Measurements from ENCODE around the gene CCDC192. TPM values are rescaled to one million over a fixed set of nuclear protein-coding genes. Genes with fewer than 3 reads are reported as not detected.
"Not testable (repeated sequence)": the region's sequence is repeated elsewhere in the genome, so short reads cannot be mapped to it uniquely, and the experiment has no call there.

Gene CCDC192
- total RNA-seq, 1 donor from 2014 or later = not detected

GRCh38 chr5:127766676-127767335 is 63.6 kb downstream of the CCDC192 start:
- no peak for DNase-seq

DNA sequence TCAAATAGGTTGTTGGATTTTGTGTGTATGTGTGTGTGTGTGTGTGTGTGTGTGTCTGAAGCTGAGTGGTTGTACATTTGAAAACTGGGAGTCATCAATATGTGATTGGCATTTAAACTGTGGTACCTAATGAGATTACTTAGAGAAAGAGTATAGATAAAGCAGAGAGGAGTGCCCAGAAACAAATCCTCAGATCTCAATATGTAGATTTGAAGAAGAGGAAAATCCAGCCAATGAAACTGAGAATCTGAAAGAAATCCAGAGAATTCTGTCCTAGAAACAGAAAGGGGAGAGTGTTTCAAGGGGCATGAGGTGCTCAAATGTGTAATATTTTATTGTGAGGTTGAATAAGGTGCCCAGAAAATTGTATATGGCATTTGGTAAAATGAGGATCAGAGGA is 66.2 kb downstream of the CCDC192 start:
- no peak for DNase-seq

DNA sequence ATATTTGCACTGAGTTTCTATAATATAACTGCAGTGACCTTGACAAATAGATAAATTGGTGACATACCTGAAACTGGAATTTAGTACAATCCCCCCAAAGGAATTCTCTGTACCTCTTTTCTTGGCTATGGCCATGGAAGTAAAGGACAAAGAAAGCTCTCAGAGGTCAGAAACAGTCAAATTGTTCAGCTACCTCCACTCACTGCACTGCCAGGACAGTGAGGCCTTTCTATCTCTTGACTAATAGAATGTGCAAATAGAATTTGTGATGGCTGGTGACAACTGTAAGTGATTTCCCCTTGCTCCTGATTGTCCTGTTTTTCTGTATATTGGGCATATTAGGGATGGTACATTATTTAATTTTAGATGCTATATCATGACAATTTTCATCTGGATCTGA is 67.1 kb downstream of the CCDC192 start:
- no peak for DNase-seq

- DNase-seq = no peak
These were observed 69.3 kb downstream of the CCDC192 start for GRCh38 chr5:127772531-127772930.

DNA sequence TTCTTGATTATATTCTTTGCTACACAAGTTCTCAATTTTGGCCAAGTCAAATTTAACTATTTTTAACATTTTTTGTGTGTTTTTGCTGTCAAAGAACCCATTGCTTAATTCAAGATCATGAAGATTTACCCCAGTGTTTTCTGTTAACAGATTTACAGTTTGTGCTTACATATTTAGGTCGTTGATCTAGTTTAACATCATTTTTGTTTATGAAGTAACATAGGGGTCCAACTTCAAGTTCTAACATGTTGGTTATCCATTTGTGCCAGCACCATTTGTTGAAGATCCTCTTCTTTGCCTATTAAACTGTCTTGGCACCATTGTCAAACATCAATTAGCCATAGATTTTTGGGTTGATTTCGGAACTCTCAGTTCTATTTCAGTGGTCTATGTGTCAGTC is 71.0 kb downstream of the CCDC192 start:
- DNase-seq = no peak

- no peak for DNase-seq
These were observed 73.3 kb downstream of the CCDC192 start for GRCh38 chr5:127776477-127776876.

- DNase-seq = no peak
These were observed 74.8 kb downstream of the CCDC192 start for GRCh38 chr5:127777957-127778356.

- DNase-seq = not testable (repeated sequence)
These were observed 79.3 kb downstream of the CCDC192 start for GRCh38 chr5:127782450-127782849.

- DNase-seq = no peak
These were observed 82.1 kb downstream of the CCDC192 start for GRCh38 chr5:127785098-127785927.

- no peak for DNase-seq
These were observed 88.2 kb downstream of the CCDC192 start for GRCh38 chr5:127791439-127791838.

DNA sequence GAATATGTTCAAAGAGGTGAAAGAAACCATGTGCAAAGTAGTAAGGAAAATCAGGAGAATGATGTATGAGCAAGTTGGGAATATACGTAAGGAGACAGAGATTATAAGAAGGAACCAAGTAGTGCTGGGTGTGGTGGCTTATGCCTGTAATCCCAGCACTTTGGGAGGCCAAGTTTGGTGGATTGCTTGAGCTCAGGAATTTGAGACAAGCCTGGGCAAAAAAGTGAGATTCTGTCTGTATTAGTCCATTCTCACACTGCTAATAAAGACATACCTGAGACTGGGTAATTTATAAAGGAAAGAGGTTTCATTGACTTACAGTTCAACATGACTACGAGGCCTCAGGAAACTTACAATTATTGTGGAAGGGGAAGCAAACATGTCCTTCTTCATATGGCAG is 88.7 kb downstream of the CCDC192 start:
- DNase-seq = not testable (repeated sequence)

DNA sequence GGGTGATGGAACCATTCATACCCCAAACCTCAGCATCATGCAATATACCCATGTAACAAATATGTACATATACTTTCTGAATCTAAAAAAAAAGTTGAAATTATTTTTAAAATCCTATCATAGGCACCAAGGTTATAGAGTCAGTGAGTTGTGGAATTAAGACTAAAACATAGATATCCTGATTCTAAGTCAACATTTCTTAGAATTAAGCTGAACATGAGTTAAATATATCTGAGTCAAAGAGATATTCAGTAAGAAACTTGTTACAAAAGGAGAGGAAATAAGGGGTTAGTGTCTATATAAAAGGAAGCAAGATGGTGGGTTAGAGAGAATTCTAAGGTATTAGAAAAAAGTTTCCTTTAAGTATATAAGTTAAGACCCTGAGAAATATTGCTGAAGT is 89.9 kb downstream of the CCDC192 start:
- no peak for DNase-seq

GRCh38 chr5:127793879-127794278 is 90.7 kb downstream of the CCDC192 start:
- DNase-seq = no peak

DNA sequence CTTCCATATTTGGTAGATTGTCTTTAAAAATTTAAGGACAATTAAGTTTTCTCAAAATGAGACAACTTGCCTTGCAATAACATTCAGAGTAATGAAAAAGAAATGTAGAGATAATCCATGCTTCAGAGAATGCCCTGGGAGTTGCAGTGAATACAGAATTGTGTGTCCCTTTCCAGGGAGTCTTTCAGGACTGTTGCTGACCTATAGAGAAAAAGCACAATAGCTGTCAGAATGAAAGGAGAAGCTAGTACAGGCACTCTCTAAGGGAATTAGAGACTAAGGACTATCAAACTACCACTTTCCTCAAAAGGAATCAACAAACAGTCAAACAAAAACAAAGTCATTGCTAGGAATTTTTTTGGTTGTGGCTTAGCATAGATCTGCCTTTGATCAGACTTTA is 93.0 kb downstream of the CCDC192 start:
- no peak for DNase-seq

GRCh38 chr5:127799293-127799905 is 96.2 kb downstream of the CCDC192 start:
- DNase-seq = no peak

GRCh38 chr5:127801751-127802476 is 98.7 kb downstream of the CCDC192 start:
- no peak for DNase-seq

DNA sequence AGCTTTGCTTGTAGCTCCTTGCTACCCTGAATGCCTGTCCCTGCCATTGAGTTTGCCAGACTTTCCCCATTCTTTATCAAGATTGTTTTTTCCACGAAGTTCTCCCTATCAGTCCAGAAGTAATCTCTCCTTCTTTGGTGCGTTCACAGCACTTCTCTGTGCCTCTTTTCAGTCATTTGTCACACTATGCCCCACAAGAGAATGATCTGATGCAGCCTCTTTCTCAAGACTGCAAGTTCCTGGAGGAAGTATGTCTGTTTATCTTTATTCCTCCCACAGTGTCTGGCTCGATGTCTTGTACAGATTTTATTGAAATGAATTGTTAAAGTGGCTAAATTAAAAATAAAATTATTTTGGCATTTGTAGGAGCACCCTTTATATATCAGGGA is 99.3 kb downstream of the CCDC192 start:
- no peak for DNase-seq

- DNase-seq = no peak
These were observed 101.8 kb downstream of the CCDC192 start for GRCh38 chr5:127804886-127805426.

- DNase-seq = no peak
These were observed 102.3 kb downstream of the CCDC192 start for GRCh38 chr5:127805448-127805847.

DNA sequence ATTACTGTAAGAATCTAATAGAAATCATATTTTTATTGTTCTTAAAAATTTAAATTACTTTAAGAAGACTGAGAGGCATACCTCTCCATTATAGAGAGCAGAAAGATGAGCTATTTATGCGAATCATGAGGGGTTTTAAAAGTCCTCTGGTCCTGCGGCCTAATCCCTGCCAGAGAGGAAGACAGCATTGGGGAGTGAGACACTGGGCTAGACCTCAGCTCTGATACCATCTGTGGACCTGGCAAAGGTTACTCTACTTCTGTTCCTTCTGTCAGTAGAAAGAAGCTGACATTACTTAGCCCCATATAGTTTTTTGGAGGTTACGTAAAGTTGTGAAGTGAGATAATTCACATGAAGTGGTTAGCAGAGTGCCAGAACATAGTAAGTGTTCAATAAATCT is 103.6 kb downstream of the CCDC192 start:
- no peak for DNase-seq

- DNase-seq = no peak
These were observed 106.3 kb downstream of the CCDC192 start for GRCh38 chr5:127809533-127809932.

- no peak for DNase-seq
These were observed 106.8 kb downstream of the CCDC192 start for GRCh38 chr5:127810017-127810416.

Data from occipital lobe (tissue), 2 donors.